Neural progenitor cell (in vitro differentiated cells): ENCODE data around the gene FAM3C.

Experiments
- CTCF ChIP-seq: fragments of 200-600 bp; sonication (generic); IDR thresholded peaks from 2 replicates; pipeline ENCODE4 v1.5.1; 2017; ENCODE audit warnings: antibody characterized with exemption, mild to moderate bottlenecking
- EZH2 ChIP-seq: fragments of 200-600 bp; sonication (generic); IDR thresholded peaks from 2 replicates; pipeline ENCODE4 v1.6.1; 2017; ENCODE audit warnings: antibody characterized with exemption, mild to moderate bottlenecking, moderate library complexity

- TF ChIP-seq EZH2: no peak
- TF ChIP-seq CTCF: no peak
These were observed 3.7 kb downstream of the FAM3C start for GRCh38 chr7:121392277-121393004.
